ENCODE data around the gene ITGAX. TPM values are rescaled to one million over a fixed set of nuclear protein-coding genes. Genes with fewer than 3 reads are reported as not detected.
A peak's percentile ranks its signal among the peaks of the same experiment; 100 is the strongest.

The ITGAX gene
- polyA plus RNA-seq, 1 of the 3 experiments (the other 2 are of a cell fraction) = 0.66 TPM

GRCh38 chr16:31385680-31386079, 30.7 kb downstream of the ITGAX start (continued):
- no peak for TF ChIP-seq NRF1 (IDR thresholded peaks at IDR 0.05; ENCODE audit: low read depth, low read length)
- no peak for TF ChIP-seq MEF2A (IDR thresholded peaks at IDR 0.05; ENCODE audit: borderline replicate concordance, low read depth)

DNA sequence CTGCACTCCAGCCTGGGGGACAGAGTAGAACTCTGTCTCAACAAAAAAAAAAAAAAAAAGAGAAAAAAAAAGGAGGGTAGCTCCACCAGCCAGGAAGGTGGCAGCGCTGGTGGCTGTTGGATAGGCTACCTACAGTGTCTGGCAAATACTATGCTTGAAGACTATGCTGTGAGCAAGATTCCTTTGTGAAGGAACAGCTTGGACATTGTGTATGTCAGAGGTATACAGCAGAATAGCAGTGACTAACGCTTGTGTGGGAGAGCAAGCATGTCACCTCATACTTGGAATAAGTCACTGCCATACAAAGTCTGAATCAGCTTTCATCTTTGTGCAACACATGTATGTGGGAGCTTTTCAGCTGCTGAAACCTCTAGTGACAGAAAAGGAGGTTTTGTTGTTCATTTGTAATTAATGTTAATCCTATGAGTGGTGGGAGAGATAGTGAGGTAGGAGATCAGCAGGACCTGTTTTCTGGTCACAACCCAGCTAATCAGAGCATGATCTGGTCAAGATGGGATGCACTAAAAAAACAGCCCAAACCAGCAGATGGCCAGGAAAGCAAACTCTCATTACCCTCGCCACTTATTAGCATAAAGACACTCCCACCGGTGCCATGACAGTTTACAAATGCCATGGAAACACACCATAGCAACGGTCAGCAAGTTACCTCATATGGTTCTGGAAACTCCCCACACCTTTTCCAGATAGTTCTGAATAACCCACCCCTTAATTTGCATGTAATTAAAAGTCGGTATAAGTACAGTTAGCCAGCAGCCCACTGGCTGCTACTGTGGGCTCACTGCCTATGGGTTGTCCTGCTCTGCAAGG, 31.4 kb downstream of the ITGAX start:
- TF ChIP-seq RXRA (IDR thresholded peaks at IDR 0.05; ENCODE audit: borderline replicate concordance, low read depth) (no peak), FOXM1 (IDR thresholded peaks at IDR 0.05; ENCODE audit: low read depth) (no peak), JUND (IDR thresholded peaks at IDR 0.05) (no peak), SMC3 (IDR thresholded peaks at IDR 0.05; ENCODE audit: low read depth, low read length) (no peak), SIN3A (IDR thresholded peaks at IDR 0.05; ENCODE audit: borderline replicate concordance, low read depth, low read length) (no peak), NFIC (IDR thresholded peaks at IDR 0.05; ENCODE audit: borderline replicate concordance) (no peak)
- TF ChIP-seq, protein P1, sequence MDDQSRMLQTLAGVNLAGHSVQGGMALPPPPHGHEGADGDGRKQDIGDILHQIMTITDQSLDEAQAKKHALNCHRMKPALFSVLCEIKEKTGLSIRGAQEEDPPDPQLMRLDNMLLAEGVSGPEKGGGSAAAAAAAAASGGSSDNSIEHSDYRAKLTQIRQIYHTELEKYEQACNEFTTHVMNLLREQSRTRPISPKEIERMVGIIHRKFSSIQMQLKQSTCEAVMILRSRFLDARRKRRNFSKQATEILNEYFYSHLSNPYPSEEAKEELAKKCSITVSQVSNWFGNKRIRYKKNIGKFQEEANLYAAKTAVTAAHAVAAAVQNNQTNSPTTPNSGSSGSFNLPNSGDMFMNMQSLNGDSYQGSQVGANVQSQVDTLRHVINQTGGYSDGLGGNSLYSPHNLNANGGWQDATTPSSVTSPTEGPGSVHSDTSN (IDR thresholded peaks at IDR 0.05) = no peak
- Histone ChIP-seq H3K4me1 (ENCODE audit: control insufficient read depth in 1 of 2, insufficient read depth in 2 of 2, low read depth in 1 of 2, low read length in 1 of 2) (no peaks in the 10 kb centered on the region), H3K79me2 (ENCODE audit: insufficient read depth) (no peaks in the 10 kb centered on the region), H3K4me3 (ENCODE audit: low read depth in 2 of 2, low read length in 1 of 2) (no peak overlapping the region), H3K9me3 (no peaks in the 10 kb centered on the region), H3K4me2 (peak overlapping the region; percentile 13; the same call in 1 of the 2 replicates), H3K9me2 (no peaks in the 10 kb centered on the region), H3K36me3 (replicated peaks in 1 of 2; ENCODE audit: control insufficient read depth in 1 of 2, insufficient read depth in 2 of 2, low read length in 1 of 2) (no peaks in the 10 kb centered on the region), H3F3A (replicated peaks; ENCODE audit: insufficient read depth) (peaks cover 7% of the 10 kb centered on the region), H4K20me1 (ENCODE audit: insufficient read depth) (no peaks in the 10 kb centered on the region), H3K9ac (no peak overlapping the region), H2AFZ (ENCODE audit: low read depth) (no peak overlapping the region), H3K27ac (ENCODE audit: low read depth in 2 of 2, low read length in 1 of 2) (no peak overlapping the region), H3K27me3 (ENCODE audit: insufficient read depth) (peaks cover 75% of the 10 kb centered on the region)
- DNase-seq = no peak
- CTCF ChIA-PET = no interaction called here
- POLR2A ChIA-PET = no interaction called here
- 1% methylated on average over 6 of the region's 6 CpGs for WGBS (ENCODE audit: low lambda C conversion rate)

GRCh38 chr16:31388535-31388934, 33.6 kb downstream of the ITGAX start:
- no peaks in the 10 kb centered on the region for H4K20me1 ChIP-seq (ENCODE audit: insufficient read depth)
- H3K27me3 ChIP-seq (ENCODE audit: insufficient read depth) = peaks cover 75% of the 10 kb centered on the region
- no peak overlapping the region for H2AFZ ChIP-seq (ENCODE audit: low read depth)
- no peak for DNase-seq
- no peak overlapping the region for H3K4me2 ChIP-seq
- no peaks in the 10 kb centered on the region for H3K9me3 ChIP-seq
- H3K36me3 ChIP-seq (replicated peaks in 1 of 2; ENCODE audit: control insufficient read depth in 1 of 2, insufficient read depth in 2 of 2, low read length in 1 of 2) = no peaks in the 10 kb centered on the region
- WGBS (ENCODE audit: low lambda C conversion rate) = 0% methylated on average over 2 of the region's 2 CpGs
- no peaks in the 10 kb centered on the region for H3K79me2 ChIP-seq (ENCODE audit: insufficient read depth)
- peaks cover 7% of the 10 kb centered on the region for H3F3A ChIP-seq (replicated peaks; ENCODE audit: insufficient read depth)
- ChIA-PET POLR2A (no interaction called here), CTCF (no interaction called here)
- H3K27ac ChIP-seq (ENCODE audit: low read depth in 2 of 2, low read length in 1 of 2) = no peak overlapping the region
- TF ChIP-seq, protein P2, sequence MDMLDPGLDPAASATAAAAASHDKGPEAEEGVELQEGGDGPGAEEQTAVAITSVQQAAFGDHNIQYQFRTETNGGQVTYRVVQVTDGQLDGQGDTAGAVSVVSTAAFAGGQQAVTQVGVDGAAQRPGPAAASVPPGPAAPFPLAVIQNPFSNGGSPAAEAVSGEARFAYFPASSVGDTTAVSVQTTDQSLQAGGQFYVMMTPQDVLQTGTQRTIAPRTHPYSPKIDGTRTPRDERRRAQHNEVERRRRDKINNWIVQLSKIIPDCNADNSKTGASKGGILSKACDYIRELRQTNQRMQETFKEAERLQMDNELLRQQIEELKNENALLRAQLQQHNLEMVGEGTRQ (IDR thresholded peaks at IDR 0.05; ENCODE audit: borderline replicate concordance, low read depth, low read length) = no peak
- TF ChIP-seq SMC3 (IDR thresholded peaks at IDR 0.05; ENCODE audit: low read depth, low read length) = no peak
- no peak for TF ChIP-seq FOSL2 (IDR thresholded peaks at IDR 0.05; ENCODE audit: borderline replicate concordance, low read depth)
- TF ChIP-seq, protein P1 (IDR thresholded peaks at IDR 0.05) = no peak
- TF ChIP-seq NFIC (IDR thresholded peaks at IDR 0.05; ENCODE audit: borderline replicate concordance) = no peak
- no peak for TF ChIP-seq RAD21 (IDR thresholded peaks at IDR 0.05; ENCODE audit: low read length)
- TF ChIP-seq RXRA (IDR thresholded peaks at IDR 0.05; ENCODE audit: borderline replicate concordance, low read depth) = no peak
- H3K9me2 ChIP-seq = no peaks in the 10 kb centered on the region
- no peak overlapping the region for H3K9ac ChIP-seq
- H3K4me3 ChIP-seq (ENCODE audit: low read depth in 2 of 2, low read length in 1 of 2) = no peak overlapping the region
- H3K4me1 ChIP-seq (ENCODE audit: control insufficient read depth in 1 of 2, insufficient read depth in 2 of 2, low read depth in 1 of 2, low read length in 1 of 2) = no peaks in the 10 kb centered on the region

All from SK-N-SH (cell line).